PC-3 (cell line): ENCODE data around the gene ACVR1. TPM values are rescaled to one million over a fixed set of nuclear protein-coding genes. Genes with fewer than 3 reads are reported as not detected.

ENCODE experiments used
- ATAC-seq: fragments of 200-7000 bp; cut with Tn5 transposase; 2 replicates; pipeline ENCODE4 v1.9.1; 2020; ENCODE audit warnings: mild to moderate bottlenecking, moderate library complexity
- BruUV-seq: library from RNA; stranded (reverse); fragments of 400-500 nt; replicated peaks from 2 replicates; lab custom pipeline; 2021; lab: Mats Ljungman, UMichigan
- CTCF ChIA-PET: fragments of 300-600 bp; sonication (Branson Sonifier 250); formaldehyde crosslinking; loops from one replicate; lab custom pipeline; 2022; ENCODE audit warnings: antibody characterized with exemption; lab: Charles Lee
- POLR2A ChIA-PET: fragments of 300-600 bp; sonication (Branson Sonifier 250); formaldehyde crosslinking; loops from one replicate; lab custom pipeline; 2022; ENCODE audit warnings: antibody characterized with exemption; ENCODE audit not compliant: unreplicated experiment; lab: Charles Lee
- DNase-seq: peaks from one replicate; pipeline ENCODE4 v3.0.0-alpha.2; 2015
- H2AFZ ChIP-seq: fragments of 300-600 bp; sonication (generic); 2 replicates; pipeline ENCODE4 v1.6.0; 2016; ENCODE audit warnings: antibody characterized with exemption, low read length
- H3F3A ChIP-seq: fragments of 300-600 bp; sonication (generic); one replicate; pipeline ENCODE4 v1.6.0; 2017; ENCODE audit warnings: antibody characterized with exemption, low read length, control low read depth, mild to moderate bottlenecking; ENCODE audit not compliant: unreplicated experiment
- H3K27ac ChIP-seq: fragments of 300-600 bp; sonication (generic); 2 replicates; pipeline ENCODE4 v1.5.1; 2016; ENCODE audit warnings: mild to moderate bottlenecking, low read length
- H3K27me3 ChIP-seq: fragments of 300-600 bp; sonication (generic); 2 replicates; pipeline ENCODE4 v1.6.1; 2016; ENCODE audit warnings: low read length, mixed read lengths
- H3K36me3 ChIP-seq: fragments of 300-600 bp; sonication (generic); 2 replicates; pipeline ENCODE4 v1.6.1; 2016; ENCODE audit warnings: low read depth, mixed run types, low read length, mixed read lengths
- H3K4me1 ChIP-seq: fragments of 300-600 bp; sonication (generic); 2 replicates; pipeline ENCODE4 v1.5.1; 2016; ENCODE audit warnings: low read length; ENCODE audit not compliant: insufficient read depth
- H3K4me2 ChIP-seq: fragments of 300-600 bp; sonication (generic); 2 replicates; pipeline ENCODE4 v1.6.0; 2016; ENCODE audit warnings: low read length
- H3K4me3 ChIP-seq: fragments of 300-600 bp; sonication (generic); 2 replicates; pipeline ENCODE4 v1.5.1; 2016; ENCODE audit warnings: mild to moderate bottlenecking, low read length, mixed read lengths
- H3K79me2 ChIP-seq: fragments of 300-600 bp; sonication (generic); 2 replicates; pipeline ENCODE4 v1.6.1; 2017; ENCODE audit warnings: low read length, mixed read lengths
- H3K9ac ChIP-seq: fragments of 300-600 bp; sonication (generic); 2 replicates; pipeline ENCODE4 v1.6.0; 2016; ENCODE audit warnings: mild to moderate bottlenecking, low read length
- H3K9me2 ChIP-seq: fragments of 300-600 bp; sonication (generic); replicated peaks from 2 replicates; pipeline ENCODE4 v1.6.1; 2016; ENCODE audit warnings: mixed run types, low read length, mixed read lengths
- H3K9me3 ChIP-seq: fragments of 300-600 bp; sonication (generic); 2 replicates; pipeline ENCODE4 v1.6.1; 2016; ENCODE audit warnings: low read length, mixed read lengths
- H4K20me1 ChIP-seq: fragments of 300-600 bp; sonication (generic); 2 replicates; pipeline ENCODE4 v1.6.1; 2016; ENCODE audit warnings: low read length, mixed read lengths
- EZH2 ChIP-seq: fragments of 300-600 bp; sonication (generic); IDR thresholded peaks from one replicate; pipeline ENCODE4 v1.6.1; 2017; ENCODE audit warnings: antibody characterized with exemption, mild to moderate bottlenecking, low read length; ENCODE audit not compliant: unreplicated experiment
- EZH2phosphoT487 ChIP-seq: fragments of 300-600 bp; sonication (generic); IDR thresholded peaks from 2 replicates; pipeline ENCODE4 v1.6.1; 2018; ENCODE audit warnings: mild to moderate bottlenecking, antibody characterized with exemption, low read length, borderline replicate concordance
- intact Hi-C: fragments of 100-400 bp; cut with micrococcal nuclease; formaldehyde crosslinking; loops from 2 replicates; pipeline ENCODE4 v1.9.0; 2023
- total RNA-seq: library from RNA; depleted of rRNA; stranded (reverse); fragments of >200 nt; gene quantifications from 2 replicates; pipeline ENCODE4 v1.2.3, GENCODE V29; 2014
- TF ChIP-seq, protein P1 (sequence below): fragments of 300-600 bp; sonication (generic); conservative IDR thresholded peaks from 2 replicates; pipeline ENCODE4 v1.5.1; 2017; ENCODE audit warnings: antibody characterized with exemption, low read depth, mild to moderate bottlenecking, low read length

ACVR1 gene
- total RNA-seq, 1 experiment from 2014 or later, result 6.7 TPM

DNA sequence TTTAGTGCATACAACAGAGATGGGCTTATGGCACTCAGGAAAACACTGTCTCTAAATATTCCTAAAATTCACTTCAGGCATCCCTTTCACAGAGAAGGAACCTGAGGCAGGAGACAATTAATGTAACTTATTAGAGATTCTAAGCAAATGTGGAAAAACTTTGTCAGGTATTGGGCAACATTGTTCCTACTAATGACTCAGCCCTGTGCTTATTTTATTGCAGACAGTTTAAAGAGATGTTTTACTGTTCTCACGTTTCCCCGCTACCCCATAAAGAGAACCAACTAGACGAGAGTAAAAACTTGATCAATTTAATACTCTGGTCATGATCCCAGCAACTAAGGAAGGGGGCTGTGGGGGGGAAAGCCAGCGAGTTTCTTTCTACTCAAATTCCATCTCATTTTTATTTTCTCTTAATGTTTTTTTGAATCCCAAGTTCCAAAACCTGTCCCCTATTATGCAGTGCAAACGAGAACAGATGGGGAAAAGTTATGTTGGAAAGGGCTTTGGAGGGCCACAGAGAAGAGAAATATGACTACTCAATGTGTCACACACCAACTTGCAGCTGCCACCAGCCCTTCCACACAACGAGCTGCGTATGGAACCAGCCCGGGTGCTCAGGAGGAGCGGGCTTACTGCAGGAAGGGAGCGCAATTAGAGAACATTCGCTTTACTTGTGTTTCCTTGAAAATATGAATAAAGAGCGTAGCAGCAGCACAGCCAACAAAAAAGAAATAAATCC, 18.7 kb upstream of the ACVR1 start:
- H3K4me2 ChIP-seq, result peak overlapping the region; percentile 38
- no peak for TF ChIP-seq EZH2
- TF ChIP-seq EZH2phosphoT487, result no peak
- TF ChIP-seq, protein P1, sequence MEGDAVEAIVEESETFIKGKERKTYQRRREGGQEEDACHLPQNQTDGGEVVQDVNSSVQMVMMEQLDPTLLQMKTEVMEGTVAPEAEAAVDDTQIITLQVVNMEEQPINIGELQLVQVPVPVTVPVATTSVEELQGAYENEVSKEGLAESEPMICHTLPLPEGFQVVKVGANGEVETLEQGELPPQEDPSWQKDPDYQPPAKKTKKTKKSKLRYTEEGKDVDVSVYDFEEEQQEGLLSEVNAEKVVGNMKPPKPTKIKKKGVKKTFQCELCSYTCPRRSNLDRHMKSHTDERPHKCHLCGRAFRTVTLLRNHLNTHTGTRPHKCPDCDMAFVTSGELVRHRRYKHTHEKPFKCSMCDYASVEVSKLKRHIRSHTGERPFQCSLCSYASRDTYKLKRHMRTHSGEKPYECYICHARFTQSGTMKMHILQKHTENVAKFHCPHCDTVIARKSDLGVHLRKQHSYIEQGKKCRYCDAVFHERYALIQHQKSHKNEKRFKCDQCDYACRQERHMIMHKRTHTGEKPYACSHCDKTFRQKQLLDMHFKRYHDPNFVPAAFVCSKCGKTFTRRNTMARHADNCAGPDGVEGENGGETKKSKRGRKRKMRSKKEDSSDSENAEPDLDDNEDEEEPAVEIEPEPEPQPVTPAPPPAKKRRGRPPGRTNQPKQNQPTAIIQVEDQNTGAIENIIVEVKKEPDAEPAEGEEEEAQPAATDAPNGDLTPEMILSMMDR, result no peak
- DNase-seq (peak; percentile 69), ATAC-seq (peak; percentile 53)
- H4K20me1 ChIP-seq, result no peaks in the 10 kb centered on the region
- H3K4me3 ChIP-seq, result no peak overlapping the region
- H3K79me2 ChIP-seq, result no peaks in the 10 kb centered on the region
- H2AFZ ChIP-seq, result no peak overlapping the region
- peak overlapping the region; percentile 12; the same call in 1 of the 2 replicates for H3K27ac ChIP-seq
- POLR2A ChIA-PET, result no interaction called here
- no peaks in the 10 kb centered on the region for H3K9me3 ChIP-seq
- H3K27me3 ChIP-seq, result no peaks in the 10 kb centered on the region
- no TSS peak for BruUV-seq
- no peaks in the 10 kb centered on the region for H3F3A ChIP-seq
- intact Hi-C loops, result no loop called here
- H3K9me2 ChIP-seq, result no peaks in the 10 kb centered on the region
- H3K9ac ChIP-seq, result no peak overlapping the region
- peaks cover 24% of the 10 kb centered on the region for H3K4me1 ChIP-seq
- CTCF ChIA-PET, result no interaction called here
- H3K36me3 ChIP-seq, result no peaks in the 10 kb centered on the region

DNA sequence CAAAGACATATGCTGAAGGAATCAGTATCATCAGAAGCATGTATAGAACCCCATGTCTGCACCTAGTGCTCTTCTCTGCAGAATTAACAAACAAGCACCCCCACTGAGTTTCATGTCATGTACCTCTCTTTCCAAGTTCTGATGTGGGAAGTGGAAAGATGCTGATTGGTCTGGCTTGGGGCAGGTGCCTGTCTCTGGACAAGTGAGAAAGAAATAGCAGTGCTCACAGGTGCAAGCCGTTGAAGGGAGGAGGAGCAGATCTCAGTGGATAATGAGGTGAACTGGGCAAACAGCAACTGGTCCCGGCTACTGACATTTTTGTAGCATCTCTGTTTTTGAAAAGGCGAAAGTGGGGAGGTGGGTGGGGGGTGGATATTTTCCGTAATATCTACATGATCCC, 17.5 kb upstream of the ACVR1 start:
- DNase-seq, result no peak
- Histone ChIP-seq H3K79me2 (no peaks in the 10 kb centered on the region), H2AFZ (no peak overlapping the region), H3K4me3 (no peak overlapping the region), H3K9me3 (no peaks in the 10 kb centered on the region), H3K27me3 (no peaks in the 10 kb centered on the region), H4K20me1 (no peaks in the 10 kb centered on the region), H3K27ac (no peak overlapping the region), H3K9ac (no peak overlapping the region), H3F3A (no peaks in the 10 kb centered on the region), H3K9me2 (no peaks in the 10 kb centered on the region), H3K4me1 (peaks cover 22% of the 10 kb centered on the region), H3K36me3 (no peaks in the 10 kb centered on the region), H3K4me2 (no peak overlapping the region)
- ChIA-PET CTCF (no interaction called here), POLR2A (no interaction called here)
- no peak for TF ChIP-seq EZH2phosphoT487
- no peak for TF ChIP-seq EZH2
- TF ChIP-seq, protein P1, result no peak
- BruUV-seq, result no TSS peak
- no peak for ATAC-seq
- intact Hi-C loops, result no loop called here

DNA sequence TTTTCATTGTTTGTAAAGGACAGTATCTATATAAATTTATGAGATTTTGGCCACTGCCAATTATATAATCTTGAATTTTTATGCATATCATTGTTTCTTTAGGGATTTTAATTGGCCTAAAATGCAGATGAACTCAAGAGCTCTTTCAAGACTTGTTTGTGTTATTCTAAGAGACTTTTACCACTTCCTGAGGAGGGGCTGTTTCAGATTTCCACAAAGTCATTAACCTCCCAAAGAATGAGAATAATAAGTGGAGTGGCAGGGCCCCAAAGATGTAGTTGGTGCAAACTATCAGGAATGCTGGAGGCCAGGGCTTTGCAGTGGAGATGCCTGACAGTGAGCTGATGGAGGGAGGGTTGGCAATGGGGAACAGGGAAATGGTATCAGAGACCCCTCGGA, 15.5 kb upstream of the ACVR1 start:
- H3K27ac ChIP-seq, result no peak overlapping the region
- ATAC-seq (no peak), DNase-seq (no peak)
- no peak overlapping the region for H3K4me2 ChIP-seq
- H3K79me2 ChIP-seq, result no peaks in the 10 kb centered on the region
- no peak overlapping the region for H3K9ac ChIP-seq
- no peak overlapping the region for H2AFZ ChIP-seq
- CTCF ChIA-PET, result no interaction called here
- no peak overlapping the region for H3K4me3 ChIP-seq
- no peaks in the 10 kb centered on the region for H3K27me3 ChIP-seq
- H3K9me3 ChIP-seq, result no peaks in the 10 kb centered on the region
- POLR2A ChIA-PET, result no interaction called here
- TF ChIP-seq EZH2 (no peak), EZH2phosphoT487 (no peak)
- TF ChIP-seq, protein P1, result no peak
- no peaks in the 10 kb centered on the region for H4K20me1 ChIP-seq
- no TSS peak for BruUV-seq
- H3F3A ChIP-seq, result no peaks in the 10 kb centered on the region
- no peaks in the 10 kb centered on the region for H3K36me3 ChIP-seq
- intact Hi-C loops, result no loop called here
- peaks cover 19% of the 10 kb centered on the region for H3K4me1 ChIP-seq
- no peaks in the 10 kb centered on the region for H3K9me2 ChIP-seq
